Measurements from ENCODE around the gene ARID2. TPM values are rescaled to one million over a fixed set of nuclear protein-coding genes. Genes with fewer than 3 reads are reported as not detected.

The ARID2 gene
- total and polyA plus RNA-seq, 2 of the 13 experiments (the other 11 are each of a cell fraction or from before 2014, with no cell fraction given): 15.9 to 22.2 TPM

DNA sequence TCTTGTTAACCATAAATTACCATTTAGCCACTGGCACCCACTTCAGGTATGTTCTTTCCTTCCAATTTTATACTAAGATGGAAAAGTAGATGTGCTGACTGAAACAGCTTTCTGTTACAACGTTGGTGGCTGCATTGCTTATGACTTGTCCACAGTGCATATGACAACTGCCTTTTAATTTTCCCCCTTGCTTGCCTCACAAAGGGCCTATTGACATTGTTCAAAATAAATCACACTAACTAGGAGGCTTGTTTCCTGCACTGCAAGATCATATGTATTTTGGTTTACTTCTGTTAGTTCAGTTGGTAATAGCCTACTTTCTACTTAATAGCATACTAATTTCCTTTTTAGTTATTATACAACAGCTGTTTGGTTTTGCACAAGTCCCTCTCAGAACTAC, 205.4 kb downstream of the ARID2 start:
- Histone ChIP-seq H3K27me3 (ENCODE audit: control insufficient read depth in 1 of 2, insufficient read depth in 2 of 2, low read length in 2 of 2) (no peaks in the 10 kb centered on the region), H3K9me3 (ENCODE audit: low read length) (no peaks in the 10 kb centered on the region), H3K79me2 (ENCODE audit: insufficient read depth, low read length) (no peaks in the 10 kb centered on the region), H3K4me2 (ENCODE audit: low read depth, low read length) (no peak overlapping the region), H3K4me3 (replicated peaks in 1 of 3; ENCODE audit: insufficient read depth in 1 of 3, low read depth in 2 of 3, low read length in 3 of 3) (no peak overlapping the region), H2AFZ (ENCODE audit: low read length) (no peak overlapping the region), H3K4me1 (ENCODE audit: insufficient read depth, low read length) (no peaks in the 10 kb centered on the region), H3K36me3 (replicated peaks in 1 of 2; ENCODE audit: control insufficient read depth in 1 of 2, insufficient read depth in 2 of 2, low read length in 2 of 2) (peaks cover 3 to 58% of the 10 kb centered on the region in 2 experiments), H3K9ac (ENCODE audit: insufficient read depth, low read depth, low read length) (no peak overlapping the region), H4K20me1 (ENCODE audit: insufficient read depth, low read length) (no peaks in the 10 kb centered on the region), H3K27ac (ENCODE audit: extremely low read length, insufficient read depth, low read length) (no peak overlapping the region)
- WGBS (ENCODE audit: low lambda C conversion rate): 67% methylated on average over 1 of the region's 1 CpG
- BruUV-seq (replicated peaks): no TSS peak
- no peak for DNase-seq (ENCODE audit: low spot score)
- ATAC-seq: no peak
- in situ Hi-C loops (cut with HindIII; ENCODE audit: extremely low pct_ligation_motif_present, low pct_unique_long_range_greater_than_20kb) (no loop called here), intact Hi-C loops (cut with micrococcal nuclease; ENCODE audit: unreplicated experiment) (no loop called here)
- POLR2A ChIA-PET: no interaction called here
- FAIRE-seq: no peak
- CTCF ChIA-PET (ENCODE audit: low intra/inter-chr PET ratio, low total read pairs): no interaction called here
- no peak for TF ChIP-seq GTF2F1 (IDR thresholded peaks at IDR 0.05; ENCODE audit: low read length)
- no peak for TF ChIP-seq ZNF570 (CRISPR knock-in tag; IDR thresholded peaks at IDR 0.05; ENCODE audit: borderline replicate concordance)
- TF ChIP-seq ZNF138 (CRISPR knock-in tag; IDR thresholded peaks at IDR 0.05; ENCODE audit: low read depth): no peak
- TF ChIP-seq ZSCAN20 (CRISPR knock-in tag; IDR thresholded peaks at IDR 0.05; ENCODE audit: borderline replicate concordance): no peak
- TF ChIP-seq HDAC1 (CRISPR knock-in tag; IDR thresholded peaks at IDR 0.05): no peak
- TF ChIP-seq THAP11 (CRISPR knock-in tag; IDR thresholded peaks at IDR 0.05): no peak
- no peak for TF ChIP-seq GABPB1 (CRISPR knock-in tag; IDR thresholded peaks at IDR 0.05)

DNA sequence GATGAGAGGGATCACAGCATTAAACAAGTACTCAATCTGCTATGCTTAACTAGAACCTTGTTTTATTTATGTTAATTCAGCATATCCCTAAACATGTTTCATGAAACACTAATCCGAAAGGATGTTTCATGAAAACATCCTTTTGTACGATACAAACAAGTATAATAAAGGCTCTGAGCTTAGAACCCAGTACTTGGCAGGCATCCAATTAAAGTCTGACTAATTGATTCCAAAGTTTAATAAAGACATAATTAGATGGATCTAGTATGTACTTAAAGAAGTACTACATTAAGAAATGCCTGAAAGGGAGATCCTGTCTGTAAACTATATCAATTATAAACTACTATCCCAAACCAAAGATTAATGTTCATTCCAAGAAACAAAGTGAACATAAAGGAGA, 209.1 kb downstream of the ARID2 start:
- FAIRE-seq (no peak), ATAC-seq (no peak), DNase-seq (ENCODE audit: low spot score) (no peak)
- H3K4me1 ChIP-seq (ENCODE audit: insufficient read depth, low read length): no peaks in the 10 kb centered on the region
- intact Hi-C loops (cut with micrococcal nuclease; ENCODE audit: unreplicated experiment): no loop called here
- no peak overlapping the region for H2AFZ ChIP-seq (ENCODE audit: low read length)
- no peaks in the 10 kb centered on the region for H4K20me1 ChIP-seq (ENCODE audit: insufficient read depth, low read length)
- H3K4me3 ChIP-seq (replicated peaks in 1 of 3; ENCODE audit: insufficient read depth in 1 of 3, low read depth in 2 of 3, low read length in 3 of 3): no peak overlapping the region
- no peaks in the 10 kb centered on the region for H3K9me3 ChIP-seq (ENCODE audit: low read length)
- no TSS peak for BruUV-seq (replicated peaks)
- H3K79me2 ChIP-seq (ENCODE audit: insufficient read depth, low read length): no peaks in the 10 kb centered on the region
- TF ChIP-seq NRL (CRISPR knock-in tag; IDR thresholded peaks at IDR 0.05; ENCODE audit: borderline replicate concordance) (no peak), GPN1 (CRISPR knock-in tag; IDR thresholded peaks at IDR 0.05; ENCODE audit: borderline replicate concordance) (no peak), RAD21 (CRISPR knock-in tag; IDR thresholded peaks at IDR 0.05) (no peak), ZNF567 (CRISPR knock-in tag; IDR thresholded peaks at IDR 0.05; ENCODE audit: borderline replicate concordance) (no peak), ZNF143 (CRISPR knock-in tag; IDR thresholded peaks at IDR 0.05) (no peak), ZNF652 (CRISPR knock-in tag; IDR thresholded peaks at IDR 0.05; ENCODE audit: borderline replicate concordance, low read depth) (no peak), ZNF367 (CRISPR knock-in tag; IDR thresholded peaks at IDR 0.05; ENCODE audit: borderline replicate concordance) (no peak), HOXA7 (CRISPR knock-in tag; IDR thresholded peaks at IDR 0.05) (no peak)
- TF ChIP-seq, protein P1, sequence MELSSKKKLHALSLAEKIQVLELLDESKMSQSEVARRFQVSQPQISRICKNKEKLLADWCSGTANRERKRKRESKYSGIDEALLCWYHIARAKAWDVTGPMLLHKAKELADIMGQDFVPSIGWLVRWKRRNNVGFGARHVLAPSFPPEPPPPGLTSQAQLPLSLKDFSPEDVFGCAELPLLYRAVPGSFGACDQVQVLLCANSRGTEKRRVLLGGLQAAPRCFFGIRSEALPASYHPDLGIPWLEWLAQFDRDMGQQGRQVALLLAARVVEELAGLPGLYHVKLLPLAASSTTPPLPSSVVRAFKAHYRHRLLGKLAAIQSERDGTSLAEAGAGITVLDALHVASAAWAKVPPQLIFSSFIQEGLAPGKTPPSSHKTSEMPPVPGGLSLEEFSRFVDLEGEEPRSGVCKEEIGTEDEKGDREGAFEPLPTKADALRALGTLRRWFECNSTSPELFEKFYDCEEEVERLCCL (CRISPR knock-in tag; IDR thresholded peaks at IDR 0.05; ENCODE audit: borderline replicate concordance): no peak
- TF ChIP-seq, protein P2, sequence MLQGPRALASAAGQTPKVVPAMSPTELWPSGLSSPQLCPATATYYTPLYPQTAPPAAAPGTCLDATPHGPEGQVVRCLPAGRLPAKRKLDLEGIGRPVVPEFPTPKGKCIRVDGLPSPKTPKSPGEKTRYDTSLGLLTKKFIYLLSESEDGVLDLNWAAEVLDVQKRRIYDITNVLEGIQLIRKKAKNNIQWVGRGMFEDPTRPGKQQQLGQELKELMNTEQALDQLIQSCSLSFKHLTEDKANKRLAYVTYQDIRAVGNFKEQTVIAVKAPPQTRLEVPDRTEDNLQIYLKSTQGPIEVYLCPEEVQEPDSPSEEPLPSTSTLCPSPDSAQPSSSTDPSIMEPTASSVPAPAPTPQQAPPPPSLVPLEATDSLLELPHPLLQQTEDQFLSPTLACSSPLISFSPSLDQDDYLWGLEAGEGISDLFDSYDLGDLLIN (CRISPR knock-in tag; IDR thresholded peaks at IDR 0.05; ENCODE audit: borderline replicate concordance): no peak
- in situ Hi-C loops (cut with HindIII; ENCODE audit: extremely low pct_ligation_motif_present, low pct_unique_long_range_greater_than_20kb): no loop called here
- 99% methylated on average over 2 of the region's 2 CpGs for WGBS (ENCODE audit: low lambda C conversion rate)
- no peak overlapping the region for H3K4me2 ChIP-seq (ENCODE audit: low read depth, low read length)
- no peak overlapping the region for H3K27ac ChIP-seq (ENCODE audit: extremely low read length, insufficient read depth, low read length)
- H3K36me3 ChIP-seq (replicated peaks in 1 of 2; ENCODE audit: control insufficient read depth in 1 of 2, insufficient read depth in 2 of 2, low read length in 2 of 2): peaks cover 3 to 44% of the 10 kb centered on the region in 2 experiments
- POLR2A ChIA-PET: no interaction called here
- no peak overlapping the region for H3K9ac ChIP-seq (ENCODE audit: insufficient read depth, low read depth, low read length)
- CTCF ChIA-PET (ENCODE audit: low intra/inter-chr PET ratio, low total read pairs): no interaction called here
- H3K27me3 ChIP-seq (ENCODE audit: control insufficient read depth in 1 of 2, insufficient read depth in 2 of 2, low read length in 2 of 2): no peaks in the 10 kb centered on the region

Measured in HepG2 (cell line).